Measurements from ENCODE around the gene VSX2. TPM values are rescaled to one million over a fixed set of nuclear protein-coding genes. Genes with fewer than 3 reads are reported as not detected.
A peak's percentile ranks its signal among the peaks of the same experiment; 100 is the strongest.

The VSX2 gene
- total RNA-seq, 4 donors from 2014 or later, result not detected

- Histone ChIP-seq H3K9me3 (no peaks in the 10 kb centered on the region), H3K4me1 (peaks cover 0 to 10% (median 2%) of the 10 kb centered on the region in 4 donors), H3K27ac (replicated peaks in 1 of 4) (no peak overlapping the region), H3K27me3 (no peaks in the 10 kb centered on the region), H3K4me3 (no peak overlapping the region), H3K36me3 (peaks cover 47 to 99% (median 90%) of the 10 kb centered on the region in 4 donors)
- 88% methylated on average over 5 of the region's 5 CpGs for WGBS
- TF ChIP-seq CTCF (IDR thresholded peaks at IDR 0.05) (no peak), EP300 (IDR thresholded peaks at IDR 0.05) (no peak), POLR2A (IDR thresholded peaks at IDR 0.05; ENCODE audit: low read depth) (no peak), POLR2AphosphoS5 (IDR thresholded peaks at IDR 0.05) (no peak)
- DNase-seq (ENCODE audit: extremely low spot score), result no peak
- intact Hi-C loops (cut with DNase I), result no loop called here
Observed at GRCh38 chr14:74289801-74290200, 50.6 kb downstream of the VSX2 start.

DNA sequence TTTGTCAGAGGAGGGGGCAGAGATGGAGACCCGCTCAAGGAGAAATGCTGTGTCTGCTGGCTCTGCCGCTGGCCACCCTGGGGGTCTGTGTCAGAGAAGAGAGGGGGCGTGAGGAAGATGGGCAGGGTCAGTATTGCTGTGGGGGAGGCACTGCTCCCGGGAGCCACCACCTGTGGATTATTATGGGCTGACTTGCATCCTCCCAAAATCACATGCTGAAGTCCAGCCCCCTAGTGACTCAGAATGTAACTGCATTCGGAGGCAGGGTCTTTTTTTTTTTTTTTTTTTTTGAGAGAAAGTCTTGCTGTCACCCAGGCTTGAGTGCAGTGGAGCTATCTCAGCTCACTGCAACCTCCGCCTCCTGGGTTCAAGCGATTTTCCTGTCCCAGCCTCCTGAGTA, 51.2 kb downstream of the VSX2 start:
- Histone ChIP-seq H3K4me1 (peaks cover 0 to 10% (median 2%) of the 10 kb centered on the region in 4 donors), H3K4me3 (no peak overlapping the region), H3K36me3 (peaks cover 50 to 99% (median 90%) of the 10 kb centered on the region in 4 donors), H3K9me3 (no peaks in the 10 kb centered on the region), H3K27ac (replicated peaks in 1 of 4) (no peak overlapping the region), H3K27me3 (no peaks in the 10 kb centered on the region)
- no peak for DNase-seq (ENCODE audit: extremely low spot score)
- TF ChIP-seq CTCF (IDR thresholded peaks at IDR 0.05), result peak in 1 of 3 experiments; percentile 32
- TF ChIP-seq POLR2AphosphoS5 (IDR thresholded peaks at IDR 0.05), result no peak
- no peak for TF ChIP-seq POLR2A (IDR thresholded peaks at IDR 0.05; ENCODE audit: low read depth)
- 63% methylated on average over 7 of the region's 7 CpGs for WGBS
- intact Hi-C loops (cut with DNase I), result no loop called here

GRCh38 chr14:74292061-74292460, 52.8 kb downstream of the VSX2 start:
- Histone ChIP-seq H3K27ac (replicated peaks in 1 of 4) (no peak overlapping the region), H3K36me3 (peaks cover 36 to 99% (median 91%) of the 10 kb centered on the region in 4 donors), H3K4me1 (peaks cover 0 to 10% (median 4%) of the 10 kb centered on the region in 4 donors), H3K4me3 (no peak overlapping the region), H3K27me3 (no peaks in the 10 kb centered on the region), H3K9me3 (no peaks in the 10 kb centered on the region)
- no peak for DNase-seq (ENCODE audit: extremely low spot score)
- TF ChIP-seq POLR2A (IDR thresholded peaks at IDR 0.05; ENCODE audit: low read depth), result no peak
- no peak for TF ChIP-seq EP300 (IDR thresholded peaks at IDR 0.05)
- TF ChIP-seq POLR2AphosphoS5 (IDR thresholded peaks at IDR 0.05), result no peak
- no peak for TF ChIP-seq CTCF (IDR thresholded peaks at IDR 0.05)
- WGBS, result 92% methylated on average over 11 of the region's 11 CpGs
- intact Hi-C loops (cut with DNase I), result no loop called here

DNA sequence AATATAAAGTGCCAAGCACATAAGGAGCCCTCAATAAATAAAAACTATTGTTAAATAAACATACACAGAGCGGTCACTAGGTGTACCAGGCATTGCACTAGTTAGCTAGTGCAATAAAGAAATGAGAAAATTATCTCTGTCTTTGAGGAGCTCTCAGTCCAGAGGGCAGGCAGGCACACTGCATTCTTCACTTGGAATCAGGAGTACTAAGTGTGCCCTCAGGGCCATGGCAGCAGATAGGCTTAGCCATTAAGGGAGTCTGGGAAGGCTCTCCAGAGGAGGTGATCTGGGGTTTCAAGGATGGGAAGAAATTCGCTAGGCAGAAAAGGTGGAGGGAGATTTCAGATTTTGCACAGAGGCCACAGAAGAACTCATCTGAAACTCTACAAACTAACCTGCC, 54.4 kb downstream of the VSX2 start:
- WGBS, result 73% methylated on average over 2 of the region's 2 CpGs

More for the DNA sequence above, 54.4 kb downstream of the VSX2 start:
- no peak overlapping the region for H3K4me3 ChIP-seq
- no peaks in the 10 kb centered on the region for H3K9me3 ChIP-seq
- peaks cover 34 to 99% (median 89%) of the 10 kb centered on the region in 4 donors for H3K36me3 ChIP-seq
- intact Hi-C loops (cut with DNase I), result no loop called here
- TF ChIP-seq POLR2A (IDR thresholded peaks at IDR 0.05; ENCODE audit: low read depth) (no peak), POLR2AphosphoS5 (IDR thresholded peaks at IDR 0.05) (no peak), CTCF (IDR thresholded peaks at IDR 0.05) (no peak), EP300 (IDR thresholded peaks at IDR 0.05) (no peak)
- H3K27ac ChIP-seq (replicated peaks in 1 of 4), result no peak overlapping the region
- peaks cover 2 to 16% (median 7%) of the 10 kb centered on the region in 4 donors for H3K4me1 ChIP-seq
- H3K27me3 ChIP-seq, result no peaks in the 10 kb centered on the region
- no peak for DNase-seq (ENCODE audit: extremely low spot score)

Measured in esophagus muscularis mucosa (tissue), 4 donors.